Right lobe of liver (tissue), 6 donors: Measurements from ENCODE around the gene GABRA4. TPM values are rescaled to one million over a fixed set of nuclear protein-coding genes. Genes with fewer than 3 reads are reported as not detected.

Experiments
- ATAC-seq, 4 donors: fragments of 200-7000 bp; cut with Tn5 transposase; one replicate each; pipeline ENCODE4 v1.9.1; 2020; ENCODE audit warnings: mild to moderate bottlenecking in 4 of 4, moderate library complexity in 4 of 4
- DNase-seq, 3 donors: peaks; one replicate each; pipeline ENCODE4 v3.0.0-alpha.2; 2020
- H3K27ac ChIP-seq, 3 donors: fragments of 200-600 bp; one replicate each; pipeline ENCODE4 v1.8.0; 2022
- H3K27me3 ChIP-seq, 2 donors: fragments of 200-600 bp; one replicate each; pipeline ENCODE4 v1.8.0; 2022
- H3K36me3 ChIP-seq, 4 donors: fragments of 200-600 bp; sonication (generic) in 1 of 4; one replicate each; pipeline versions ENCODE4 v1.5.1 to v1.8.0; 2017 to 2022; ENCODE audit warnings: control low read depth in 1 of 4
- H3K4me1 ChIP-seq, 4 donors: fragments of 200-600 bp; sonication (generic) in 1 of 4; one replicate each; pipeline versions ENCODE4 v1.5.1 to v1.8.0; 2017 to 2022; ENCODE audit warnings: control low read depth in 1 of 4
- H3K4me3 ChIP-seq, 3 donors: fragments of 200-600 bp; one replicate each; pipeline ENCODE4 v1.8.0; 2022
- H3K9me3 ChIP-seq, 4 donors: fragments of 200-600 bp; sonication (generic) in 1 of 4; one replicate each; pipeline versions ENCODE4 v1.5.1 to v1.8.0; 2017 to 2022; ENCODE audit warnings: control low read depth in 1 of 4
- POLR2A ChIP-seq: fragments of 450-650 bp; IDR thresholded peaks from one replicate; pipeline ENCODE4 v1.6.1; 2017; ENCODE audit warnings: antibody characterized with exemption, mild to moderate bottlenecking
- WGBS: methylation state at CpG from one replicate; pipeline ENCODE4 v1.1.6; 2018; ENCODE audit warnings: low coverage, low lambda C conversion rate; ENCODE audit not compliant: insufficient coverage; ENCODE audit errors: missing lambda C conversion rate; 5-methylcytosine and 5-hydroxymethylcytosine counted together
- intact Hi-C, 2 donors: fragments of 100-400 bp; cut with DNase I; formaldehyde crosslinking; loops; one replicate each; pipeline versions ENCODE4 v1.11.2 to v1.14.1; 2022
- total RNA-seq, 6 experiments: library from RNA; depleted of rRNA in 2 of 6; stranded (reverse); fragments of >200 nt in 2 of 6; fragmentation: NEBNext Ultra II Directional in 3 of 6; extraction: Animal tissue kit (Norgen Biotek cat#: 25700) in 3 of 6; gene quantifications; one replicate each; pipeline versions ENCODE4 v1.1.0 to v1.2.4, GENCODE V29; 2016 to 2023
- TF ChIP-seq, protein P1 (sequence below), 4 donors: fragments of 200-600 bp in 3 of 4; fragments of 450-650 bp in 1 of 4; IDR thresholded peaks; one replicate each; pipeline versions ENCODE4 v1.5.1 to v1.8.0; 2016 to 2022; ENCODE audit warnings: antibody characterized with exemption in 4 of 4, mild to moderate bottlenecking in 2 of 4
- donor health status: DM: no; HTN: yes; CAD: no.
- donor health status: DM: no; HTN: no; CAD: no.
- donor health status: DM: no; HTN: no; CAD: no.
- donor health status: DM: no; HTN: yes; CAD: no.
- donor health status: DM: no; HTN: yes; CAD: no.

GABRA4 gene
- total RNA-seq, 6 experiments from 2014 or later: 0.12 TPM; not detected in 5

DNA sequence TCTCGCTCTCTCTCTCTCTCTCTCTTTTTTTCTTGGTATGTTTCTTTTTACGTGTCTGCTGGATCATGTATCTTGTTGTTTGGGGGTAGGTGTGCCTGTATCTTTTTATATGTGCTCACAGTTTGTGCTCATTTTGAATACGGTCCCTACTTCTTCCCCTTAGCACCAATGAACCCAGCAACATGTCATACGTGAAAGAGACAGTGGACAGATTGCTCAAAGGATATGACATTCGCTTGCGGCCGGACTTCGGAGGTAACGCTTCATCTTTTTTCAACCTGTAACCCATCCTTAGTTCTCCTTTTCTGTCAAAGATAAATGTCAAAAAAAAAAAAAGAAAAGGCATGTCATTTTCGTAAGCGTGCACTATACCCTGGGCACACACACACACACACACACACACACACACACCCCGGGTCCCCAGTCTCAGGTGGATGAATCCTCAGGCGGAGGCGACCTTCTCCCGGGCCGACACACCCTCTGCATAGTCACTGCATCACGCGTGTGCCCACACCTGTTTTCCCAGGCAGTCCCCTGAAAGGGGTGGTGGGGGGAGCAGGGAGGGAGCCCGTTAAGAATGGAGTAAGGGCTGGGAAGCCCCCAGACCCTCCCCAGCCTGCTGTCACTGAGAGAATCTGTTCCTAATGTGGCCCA, 38.5 kb upstream of the GABRA4 start:
- DNase-seq (no peak), ATAC-seq (peak; percentile 58 to 64 (median 60))
- TF ChIP-seq, protein P1, sequence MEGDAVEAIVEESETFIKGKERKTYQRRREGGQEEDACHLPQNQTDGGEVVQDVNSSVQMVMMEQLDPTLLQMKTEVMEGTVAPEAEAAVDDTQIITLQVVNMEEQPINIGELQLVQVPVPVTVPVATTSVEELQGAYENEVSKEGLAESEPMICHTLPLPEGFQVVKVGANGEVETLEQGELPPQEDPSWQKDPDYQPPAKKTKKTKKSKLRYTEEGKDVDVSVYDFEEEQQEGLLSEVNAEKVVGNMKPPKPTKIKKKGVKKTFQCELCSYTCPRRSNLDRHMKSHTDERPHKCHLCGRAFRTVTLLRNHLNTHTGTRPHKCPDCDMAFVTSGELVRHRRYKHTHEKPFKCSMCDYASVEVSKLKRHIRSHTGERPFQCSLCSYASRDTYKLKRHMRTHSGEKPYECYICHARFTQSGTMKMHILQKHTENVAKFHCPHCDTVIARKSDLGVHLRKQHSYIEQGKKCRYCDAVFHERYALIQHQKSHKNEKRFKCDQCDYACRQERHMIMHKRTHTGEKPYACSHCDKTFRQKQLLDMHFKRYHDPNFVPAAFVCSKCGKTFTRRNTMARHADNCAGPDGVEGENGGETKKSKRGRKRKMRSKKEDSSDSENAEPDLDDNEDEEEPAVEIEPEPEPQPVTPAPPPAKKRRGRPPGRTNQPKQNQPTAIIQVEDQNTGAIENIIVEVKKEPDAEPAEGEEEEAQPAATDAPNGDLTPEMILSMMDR (IDR thresholded peaks at IDR 0.05): no peak
- TF ChIP-seq POLR2A: no peak
- H3K4me1 ChIP-seq: peaks cover 0 to 14% (median 1%) of the 10 kb centered on the region in 4 donors
- WGBS: 3% methylated on average over 15 of the region's 19 CpGs
- no peaks in the 10 kb centered on the region for H3K9me3 ChIP-seq
- intact Hi-C loops: loop anchor here in 1 of 2 donors (10.0 kb wide), 1 partner anchor 187 kb away; no protein-coding TSS in a partner anchor
- no peak overlapping the region for H3K27ac ChIP-seq
- no peaks in the 10 kb centered on the region for H3K36me3 ChIP-seq
- H3K4me3 ChIP-seq: peak overlapping the region; percentile 30 to 48 (median 38)
- peaks cover 0 to 4% of the 10 kb centered on the region in 2 donors for H3K27me3 ChIP-seq

DNA sequence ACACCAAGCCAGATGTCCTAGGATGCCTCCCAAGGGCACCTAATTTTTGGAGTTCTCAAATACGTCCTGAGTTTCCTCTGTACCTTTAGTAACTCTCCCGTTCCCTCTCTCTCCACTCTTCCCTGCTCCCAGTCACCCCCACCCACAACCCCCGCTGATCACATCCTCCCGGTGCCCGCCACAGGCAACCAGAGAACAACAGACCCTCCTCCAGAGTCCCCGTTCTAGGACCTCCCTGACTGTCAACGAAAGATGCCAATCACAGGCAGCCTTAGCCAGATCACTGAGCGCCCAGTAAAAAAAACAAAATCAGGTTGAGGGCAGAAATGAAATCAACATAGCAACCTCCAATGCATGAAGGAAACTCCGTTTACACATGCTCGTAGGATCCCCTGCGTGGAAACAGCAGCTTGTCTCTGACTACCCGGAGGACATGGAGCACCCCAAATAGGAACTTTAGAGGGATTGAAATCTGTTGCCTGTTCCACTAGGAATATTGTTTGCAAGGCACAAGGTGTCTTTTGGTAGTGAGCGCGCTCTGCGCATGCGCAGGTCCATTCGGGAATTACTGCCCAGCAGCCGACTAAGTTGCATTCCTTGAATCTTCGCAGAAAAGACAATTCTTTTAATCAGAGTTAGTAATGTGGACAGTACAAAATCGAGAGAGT, 37.8 kb upstream of the GABRA4 start, which contains the start of gene GABRB1:
TSS of gene GABRB1 (plus strand) at position 557 of the 668 bp plus-strand sequence.
- Histone ChIP-seq H3K4me1 (peaks cover 0 to 14% (median 1%) of the 10 kb centered on the region in 4 donors), H3K27ac (no peak within 1 kb of the TSS), H3K36me3 (no peaks in the 10 kb centered on the region), H3K4me3 (peak within 1 kb of the TSS; percentile 30 to 48 (median 38)), H3K9me3 (no peaks in the 10 kb centered on the region), H3K27me3 (no peaks in the 10 kb centered on the region)
- TF ChIP-seq POLR2A: no peak
- TF ChIP-seq, protein P1 (IDR thresholded peaks at IDR 0.05): no peak
- peak; percentile 73 to 78 (median 77) for DNase-seq
- 9% methylated on average over 13 of the region's 20 CpGs for WGBS
- intact Hi-C loops: loop anchor here in 1 of 2 donors (10.0 kb wide), 1 partner anchor 186 kb away; no protein-coding TSS in a partner anchor
- peak; percentile 61 to 69 (median 66) for ATAC-seq

DNA sequence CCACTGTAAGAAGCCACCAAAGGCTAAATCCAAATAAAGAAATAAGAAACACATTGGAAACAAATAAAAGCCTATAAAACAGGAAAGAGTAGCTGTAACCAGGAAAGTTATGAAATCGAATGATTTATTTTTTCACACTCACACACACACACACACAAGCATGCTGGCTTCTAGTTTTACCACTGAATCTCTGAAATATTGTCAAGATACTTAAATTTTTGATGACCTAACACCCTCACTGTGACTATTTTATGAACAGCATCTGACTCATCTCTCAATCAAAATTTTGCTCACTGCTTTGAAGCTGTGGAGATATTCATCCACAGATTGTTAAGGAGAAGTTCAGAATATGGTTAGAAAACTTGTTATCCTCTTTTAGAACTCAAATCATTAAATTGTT, 24.1 kb upstream of the GABRA4 start:
- Histone ChIP-seq H3K27me3 (no peaks in the 10 kb centered on the region), H3K4me1 (no peaks in the 10 kb centered on the region), H3K9me3 (no peaks in the 10 kb centered on the region), H3K36me3 (no peaks in the 10 kb centered on the region), H3K4me3 (no peak overlapping the region), H3K27ac (no peak overlapping the region)
- TF ChIP-seq POLR2A: no peak
- TF ChIP-seq, protein P1 (IDR thresholded peaks at IDR 0.05): no peak
- ATAC-seq (no peak), DNase-seq (no peak)
- 52% methylated on average over 1 of the region's 1 CpG for WGBS
- intact Hi-C loops: no loop called here

DNA sequence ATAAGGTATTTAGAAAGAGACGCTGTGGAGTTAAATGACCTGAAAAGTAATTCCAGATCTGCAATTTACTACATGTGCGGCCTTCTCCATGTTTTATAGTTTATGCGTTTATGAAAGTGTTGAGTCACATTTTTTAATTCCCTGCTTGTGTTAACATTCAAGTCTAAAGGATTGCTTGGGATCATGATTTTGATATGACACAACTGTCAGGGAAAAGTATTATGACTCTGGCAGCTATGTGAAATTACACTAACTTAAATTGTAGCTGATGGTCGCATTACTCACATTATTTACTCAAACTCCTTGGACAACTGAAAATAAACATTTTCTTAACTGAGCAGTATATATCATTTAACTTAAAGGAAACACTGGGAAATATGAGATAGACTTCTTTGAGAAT, 23.7 kb upstream of the GABRA4 start:
- ATAC-seq (no peak), DNase-seq (no peak)
- Histone ChIP-seq H3K4me1 (no peaks in the 10 kb centered on the region), H3K27me3 (no peaks in the 10 kb centered on the region), H3K4me3 (no peak overlapping the region), H3K9me3 (no peaks in the 10 kb centered on the region), H3K27ac (no peak overlapping the region), H3K36me3 (no peaks in the 10 kb centered on the region)
- intact Hi-C loops: no loop called here
- TF ChIP-seq, protein P1 (IDR thresholded peaks at IDR 0.05): no peak
- no peak for TF ChIP-seq POLR2A
- WGBS: 83% methylated on average over 4 of the region's 4 CpGs
